ENCODE data around the gene IHH.
A peak's percentile ranks its signal among the peaks of the same experiment; 100 is the strongest.

Gene IHH

GRCh38 chr2:219060821-219061791, at the start of gene IHH:
Gene IHH (minus strand): TSS chr2:219060921. CDS start chr2:219060467, 454 bp downstream.
- no peak for DNase-seq

- DNase-seq = no peak
Observed at GRCh38 chr2:219109471-219109870, 48.8 kb upstream of the IHH start.

GRCh38 chr2:219107758-219108157, 47.0 kb upstream of the IHH start:
- no peak for DNase-seq

- no peak for DNase-seq
Observed at GRCh38 chr2:219106251-219106650, 45.5 kb upstream of the IHH start.

GRCh38 chr2:219104107-219105035, 43.6 kb upstream of the IHH start:
- DNase-seq = peak; percentile 42

- DNase-seq = peak; percentile 81
Observed at GRCh38 chr2:219099329-219099728, 38.6 kb upstream of the IHH start.

GRCh38 chr2:219095406-219095935, 34.8 kb upstream of the IHH start:
- no peak for DNase-seq

GRCh38 chr2:219094171-219094570, 33.5 kb upstream of the IHH start:
- no peak for DNase-seq

GRCh38 chr2:219090436-219091299, 29.9 kb upstream of the IHH start:
- DNase-seq = no peak

GRCh38 chr2:219089330-219089729, 28.6 kb upstream of the IHH start:
- DNase-seq = no peak

- peak; percentile 41 for DNase-seq
Observed at GRCh38 chr2:219087848-219088247, 27.1 kb upstream of the IHH start.

- DNase-seq = no peak
Observed at GRCh38 chr2:219087361-219087760, 26.6 kb upstream of the IHH start.

- no peak for DNase-seq
Observed at GRCh38 chr2:219086196-219086595, 25.5 kb upstream of the IHH start.

GRCh38 chr2:219084791-219085190, 24.1 kb upstream of the IHH start:
- DNase-seq = no peak

- no peak for DNase-seq
Observed at GRCh38 chr2:219082332-219082958, 21.7 kb upstream of the IHH start.

GRCh38 chr2:219081701-219082331, 21.1 kb upstream of the IHH start:
- no peak for DNase-seq

GRCh38 chr2:219081096-219081495, 20.4 kb upstream of the IHH start:
- DNase-seq = no peak

- peak; percentile 49 for DNase-seq
Observed at GRCh38 chr2:219079417-219079816, 18.7 kb upstream of the IHH start.

GRCh38 chr2:219078951-219079350, 18.2 kb upstream of the IHH start:
- no peak for DNase-seq

- DNase-seq = no peak
Observed at GRCh38 chr2:219078126-219078525, 17.4 kb upstream of the IHH start.

- DNase-seq = no peak
Observed at GRCh38 chr2:219076253-219076652, 15.5 kb upstream of the IHH start.
